Measurements from ENCODE around the gene ETV5.

GRCh38 chr3:186053954-186054791, 54.7 kb downstream of the ETV5 start:
- no peak for TF ChIP-seq MAX (IDR thresholded peaks at IDR 0.05)
- no peak for TF ChIP-seq CTCF (IDR thresholded peaks at IDR 0.05; ENCODE audit: low read depth, low read length, missing input control)
- no peak for TF ChIP-seq EGR1 (IDR thresholded peaks at IDR 0.05; ENCODE audit: low read depth in 2 of 2)
- no peak for TF ChIP-seq HNF4A (conservative IDR thresholded peaks at IDR 0.05)
- TF ChIP-seq RAD21 (IDR thresholded peaks at IDR 0.05): no peak
- no peak for TF ChIP-seq GABPA (IDR thresholded peaks at IDR 0.05 in 1 of 2, conservative IDR thresholded peaks at IDR 0.05 in 1 of 2)
- no peak for TF ChIP-seq YY1 (IDR thresholded peaks at IDR 0.05)
- no peak for TF ChIP-seq TAF1 (conservative IDR thresholded peaks at IDR 0.05)
- TF ChIP-seq JUND (IDR thresholded peaks at IDR 0.05): no peak
- TF ChIP-seq, protein P1, sequence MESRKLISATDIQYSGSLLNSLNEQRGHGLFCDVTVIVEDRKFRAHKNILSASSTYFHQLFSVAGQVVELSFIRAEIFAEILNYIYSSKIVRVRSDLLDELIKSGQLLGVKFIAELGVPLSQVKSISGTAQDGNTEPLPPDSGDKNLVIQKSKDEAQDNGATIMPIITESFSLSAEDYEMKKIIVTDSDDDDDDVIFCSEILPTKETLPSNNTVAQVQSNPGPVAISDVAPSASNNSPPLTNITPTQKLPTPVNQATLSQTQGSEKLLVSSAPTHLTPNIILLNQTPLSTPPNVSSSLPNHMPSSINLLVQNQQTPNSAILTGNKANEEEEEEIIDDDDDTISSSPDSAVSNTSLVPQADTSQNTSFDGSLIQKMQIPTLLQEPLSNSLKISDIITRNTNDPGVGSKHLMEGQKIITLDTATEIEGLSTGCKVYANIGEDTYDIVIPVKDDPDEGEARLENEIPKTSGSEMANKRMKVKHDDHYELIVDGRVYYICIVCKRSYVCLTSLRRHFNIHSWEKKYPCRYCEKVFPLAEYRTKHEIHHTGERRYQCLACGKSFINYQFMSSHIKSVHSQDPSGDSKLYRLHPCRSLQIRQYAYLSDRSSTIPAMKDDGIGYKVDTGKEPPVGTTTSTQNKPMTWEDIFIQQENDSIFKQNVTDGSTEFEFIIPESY (IDR thresholded peaks at IDR 0.05): no peak
- no peak for TF ChIP-seq RXRA (IDR thresholded peaks at IDR 0.05)
- TF ChIP-seq REST (IDR thresholded peaks at IDR 0.05): no peak
